ENCODE measurements around the gene ABCB10. TPM values are rescaled to one million over a fixed set of nuclear protein-coding genes. Genes with fewer than 3 reads are reported as not detected.

ABCB10 gene
- total RNA-seq, 4 donors from 2014 or later: 14.1 to 21.8 (median 18.1) TPM

GRCh38 chr1:229547542-229547941 is 11.0 kb downstream of the ABCB10 start:
- no peak overlapping the region for H3K27ac ChIP-seq
- peaks cover 0 to 63% of the 10 kb centered on the region in 2 donors for H3K36me3 ChIP-seq
- H3K4me3 ChIP-seq: no peak overlapping the region
- TF ChIP-seq POLR2A (IDR thresholded peaks at IDR 0.05): no peak
- no peak for TF ChIP-seq POLR2AphosphoS5 (IDR thresholded peaks at IDR 0.05)
- no peak for TF ChIP-seq EP300 (IDR thresholded peaks at IDR 0.05)
- TF ChIP-seq CTCF (IDR thresholded peaks at IDR 0.05): no peak
- no peak for ATAC-seq
- H3K4me1 ChIP-seq: peaks cover 0 to 29% (median 0%) of the 10 kb centered on the region in 3 donors
- H3K27me3 ChIP-seq: no peaks in the 10 kb centered on the region
- peaks cover 0 to 3% (median 0%) of the 10 kb centered on the region in 3 donors for H3K9me3 ChIP-seq
- WGBS, 2 donors (ENCODE audit: low coverage in 1 of 2): 90 to 100% methylated on average over 2 to 5 of the region's 7 CpGs

- no peak overlapping the region for H3K4me3 ChIP-seq
- H3K27me3 ChIP-seq: no peaks in the 10 kb centered on the region
- H3K4me1 ChIP-seq: no peaks in the 10 kb centered on the region
- TF ChIP-seq POLR2A (IDR thresholded peaks at IDR 0.05) (no peak), POLR2AphosphoS5 (IDR thresholded peaks at IDR 0.05) (no peak), CTCF (IDR thresholded peaks at IDR 0.05) (no peak), EP300 (IDR thresholded peaks at IDR 0.05) (no peak)
- no peak overlapping the region for H3K27ac ChIP-seq
- H3K36me3 ChIP-seq: peaks cover 0 to 93% of the 10 kb centered on the region in 2 donors
- peaks cover 0 to 3% (median 0%) of the 10 kb centered on the region in 3 donors for H3K9me3 ChIP-seq
- 90 to 100% methylated on average over 1 of the region's 1 CpG for WGBS, 2 donors (ENCODE audit: low coverage in 1 of 2)
- no peak for ATAC-seq
These were observed 13.9 kb downstream of the ABCB10 start for GRCh38 chr1:229544587-229544986.

GRCh38 chr1:229539863-229540506 is 18.5 kb downstream of the ABCB10 start:
- Histone ChIP-seq H3K4me1 (peaks cover 0 to 5% (median 0%) of the 10 kb centered on the region in 3 donors), H3K27me3 (no peaks in the 10 kb centered on the region), H3K36me3 (peaks cover 0 to 94% of the 10 kb centered on the region in 2 donors), H3K27ac (no peak overlapping the region), H3K9me3 (peaks cover 0 to 3% (median 0%) of the 10 kb centered on the region in 3 donors), H3K4me3 (no peak overlapping the region)
- ATAC-seq: no peak
- TF ChIP-seq POLR2AphosphoS5 (IDR thresholded peaks at IDR 0.05) (no peak), POLR2A (IDR thresholded peaks at IDR 0.05) (no peak), EP300 (IDR thresholded peaks at IDR 0.05) (no peak), CTCF (IDR thresholded peaks at IDR 0.05) (no peak)
- WGBS, 2 donors (ENCODE audit: low coverage in 1 of 2): 92 to 93% methylated on average over 3 to 6 of the region's 6 CpGs

GRCh38 chr1:229538945-229539344 is 19.6 kb downstream of the ABCB10 start:
- H3K4me1 ChIP-seq: peaks cover 0 to 7% (median 0%) of the 10 kb centered on the region in 3 donors
- no peak for ATAC-seq
- no peaks in the 10 kb centered on the region for H3K27me3 ChIP-seq
- H3K4me3 ChIP-seq: no peak overlapping the region
- H3K27ac ChIP-seq: no peak overlapping the region
- peaks cover 0 to 87% of the 10 kb centered on the region in 2 donors for H3K36me3 ChIP-seq
- H3K9me3 ChIP-seq: no peaks in the 10 kb centered on the region
- WGBS, 2 donors (ENCODE audit: low coverage in 1 of 2): 67 to 87% methylated on average over 2 to 5 of the region's 5 CpGs
- TF ChIP-seq POLR2AphosphoS5 (IDR thresholded peaks at IDR 0.05) (no peak), CTCF (IDR thresholded peaks at IDR 0.05) (no peak), POLR2A (IDR thresholded peaks at IDR 0.05) (no peak), EP300 (IDR thresholded peaks at IDR 0.05) (no peak)

GRCh38 chr1:229537894-229538293 is 20.6 kb downstream of the ABCB10 start:
- ATAC-seq: no peak
- Histone ChIP-seq H3K9me3 (no peaks in the 10 kb centered on the region), H3K27ac (no peak overlapping the region), H3K36me3 (peaks cover 0 to 88% of the 10 kb centered on the region in 2 donors), H3K4me3 (no peak overlapping the region), H3K4me1 (peaks cover 0 to 7% (median 0%) of the 10 kb centered on the region in 3 donors), H3K27me3 (no peaks in the 10 kb centered on the region)
- TF ChIP-seq POLR2AphosphoS5 (IDR thresholded peaks at IDR 0.05): no peak
- no peak for TF ChIP-seq POLR2A (IDR thresholded peaks at IDR 0.05)
- no peak for TF ChIP-seq EP300 (IDR thresholded peaks at IDR 0.05)
- no peak for TF ChIP-seq CTCF (IDR thresholded peaks at IDR 0.05)
- 43 to 77% methylated on average over 3 to 4 of the region's 4 CpGs for WGBS, 2 donors (ENCODE audit: low coverage in 1 of 2)

Data from gastroesophageal sphincter (tissue), 4 donors.